NCI-H345 treated with DMSO at 0.1 percent for 48 hours (cell line): ENCODE results near the gene PALM3.
"Not testable (repeated sequence)": the region's sequence is repeated elsewhere in the genome, so short reads cannot be mapped to it uniquely, and the experiment has no call there.

Experiments
- DNase-seq: peaks from one replicate; lab custom pipeline; 2025; ENCODE audit not compliant: unreplicated experiment; lab: John Stamatoyannopoulos, UW

PALM3 gene

GRCh38 chr19:14033946-14034345 lies 27.9 kb downstream of the PALM3 start:
- DNase-seq, result no peak

- no peak for DNase-seq
Observed at GRCh38 chr19:14031719-14032480, 30.0 kb downstream of the PALM3 start, which contains the start of gene IL27RA. IL27RA (plus strand) TSS chr19:14031762; CDS start chr19:14031873, 111 bp downstream.

- no peak for DNase-seq
Observed at GRCh38 chr19:14030997-14031718, 30.7 kb downstream of the PALM3 start.

- DNase-seq, result no peak
Observed at GRCh38 chr19:14028901-14029300, 33.0 kb downstream of the PALM3 start.

GRCh38 chr19:14027856-14028450 lies 33.9 kb downstream of the PALM3 start, which contains the start of gene RLN3:
RLN3 (plus strand) TSS chr19:14028148; CDS start chr19:14028205, 57 bp downstream.
- DNase-seq, result no peak

- DNase-seq, result not testable (repeated sequence)
Observed at GRCh38 chr19:14026652-14027192, 35.2 kb downstream of the PALM3 start.

GRCh38 chr19:14023404-14024235 lies 38.3 kb downstream of the PALM3 start:
- no peak for DNase-seq

GRCh38 chr19:14022469-14022868 lies 39.4 kb downstream of the PALM3 start:
- DNase-seq, result no peak

- no peak for DNase-seq
Observed at GRCh38 chr19:14021474-14021873, 40.4 kb downstream of the PALM3 start.

- not testable (repeated sequence) for DNase-seq
Observed at GRCh38 chr19:14019739-14020138, 42.1 kb downstream of the PALM3 start.

- no peak for DNase-seq
Observed at GRCh38 chr19:14019100-14019499, 42.8 kb downstream of the PALM3 start.

- no peak for DNase-seq
Observed at GRCh38 chr19:14015524-14016035, 46.3 kb downstream of the PALM3 start.

GRCh38 chr19:14012378-14012915 lies 49.4 kb downstream of the PALM3 start:
- DNase-seq, result no peak

GRCh38 chr19:14006766-14007562 lies 54.9 kb downstream of the PALM3 start:
- no peak for DNase-seq

GRCh38 chr19:14006085-14006765 lies 55.7 kb downstream of the PALM3 start, which contains the start of gene RFX1:
RFX1 (minus strand) TSS chr19:14006320; CDS start chr19:13993843, 12,477 bp downstream.
- DNase-seq, result peak; percentile 96

GRCh38 chr19:14005349-14006084 lies 56.4 kb downstream of the PALM3 start:
- DNase-seq, result peak; percentile 38

GRCh38 chr19:14004619-14005348 lies 57.1 kb downstream of the PALM3 start:
- DNase-seq, result no peak
